Measurements from ENCODE around the gene ATF7IP2.

DNA sequence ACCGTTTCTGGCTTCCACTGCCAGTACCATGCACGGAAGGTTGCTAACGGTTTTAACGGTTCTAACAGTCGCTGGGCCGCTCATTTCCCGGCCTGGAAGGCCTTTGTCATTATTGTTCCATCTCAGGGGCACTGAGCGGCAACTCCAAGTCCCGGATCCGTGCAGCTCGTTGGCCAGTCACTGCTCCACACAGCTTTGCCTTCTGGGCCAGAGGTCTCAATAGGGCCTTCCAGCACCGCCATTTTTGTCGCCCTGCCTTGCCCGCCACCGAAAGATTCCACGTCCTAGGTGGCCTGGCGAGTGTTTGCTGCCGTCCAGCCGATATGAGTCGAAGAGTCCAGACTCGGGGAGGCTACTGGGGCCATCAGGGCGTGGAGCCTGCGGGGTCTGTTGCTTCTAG lies 30.3 kb upstream of the ATF7IP2 start:
- TF ChIP-seq EZH2 (IDR thresholded peaks at IDR 0.05; ENCODE audit: insufficient read depth, poor library complexity, severe bottlenecking) (no peak), EZH2phosphoT487 (IDR thresholded peaks at IDR 0.05; ENCODE audit: insufficient read depth, low read depth) (no peak)

Measured in GM23248 (cell line).